ENCODE measurements around the gene TECRL.

Gene TECRL

GRCh38 chr4:64359489-64359888 lies 49.8 kb downstream of the TECRL start:
- Histone ChIP-seq H2AFZ (ENCODE audit: low read length) (no peak overlapping the region), H3K79me2 (ENCODE audit: insufficient read depth, low read length) (no peaks in the 10 kb centered on the region), H3K9ac (ENCODE audit: low read length) (no peak overlapping the region), H3K4me3 (ENCODE audit: low read depth, low read length, poor library complexity, severe bottlenecking) (no peak overlapping the region), H3K27me3 (ENCODE audit: insufficient read depth, low read length) (no peaks in the 10 kb centered on the region), H3K36me3 (ENCODE audit: insufficient read depth, low read length) (no peaks in the 10 kb centered on the region), H3K27ac (ENCODE audit: low read depth, low read length, poor library complexity, severe bottlenecking) (no peak overlapping the region), H3K9me3 (ENCODE audit: low read length) (no peaks in the 10 kb centered on the region), H3K4me2 (ENCODE audit: low read length) (no peak overlapping the region), H4K20me1 (ENCODE audit: insufficient read depth, low read length) (no peaks in the 10 kb centered on the region), H3K4me1 (ENCODE audit: insufficient read depth, low read length, severe bottlenecking) (no peaks in the 10 kb centered on the region), H3K9me2 (ENCODE audit: low read depth, low read length) (no peaks in the 10 kb centered on the region), H3F3A (ENCODE audit: insufficient read depth, low read length) (no peaks in the 10 kb centered on the region)
- TF ChIP-seq EZH2 (IDR thresholded peaks at IDR 0.05; ENCODE audit: borderline replicate concordance, low read length) (no peak), CTCF (IDR thresholded peaks at IDR 0.05; ENCODE audit: low read length) (no peak)

GRCh38 chr4:64353904-64354303 lies 55.3 kb downstream of the TECRL start:
- Histone ChIP-seq H3K9me2 (ENCODE audit: low read depth, low read length) (no peaks in the 10 kb centered on the region), H3K27me3 (ENCODE audit: insufficient read depth, low read length) (no peaks in the 10 kb centered on the region), H3K9ac (ENCODE audit: low read length) (no peak overlapping the region), H3K4me3 (ENCODE audit: low read depth, low read length, poor library complexity, severe bottlenecking) (no peak overlapping the region), H3K79me2 (ENCODE audit: insufficient read depth, low read length) (no peaks in the 10 kb centered on the region), H3K4me2 (ENCODE audit: low read length) (no peak overlapping the region), H3K27ac (ENCODE audit: low read depth, low read length, poor library complexity, severe bottlenecking) (no peak overlapping the region), H3K4me1 (ENCODE audit: insufficient read depth, low read length, severe bottlenecking) (no peaks in the 10 kb centered on the region), H3F3A (ENCODE audit: insufficient read depth, low read length) (no peaks in the 10 kb centered on the region), H4K20me1 (ENCODE audit: insufficient read depth, low read length) (no peaks in the 10 kb centered on the region), H3K36me3 (ENCODE audit: insufficient read depth, low read length) (no peaks in the 10 kb centered on the region), H3K9me3 (ENCODE audit: low read length) (no peaks in the 10 kb centered on the region), H2AFZ (ENCODE audit: low read length) (no peak overlapping the region)
- TF ChIP-seq CTCF (IDR thresholded peaks at IDR 0.05; ENCODE audit: low read length) (no peak), EZH2 (IDR thresholded peaks at IDR 0.05; ENCODE audit: borderline replicate concordance, low read length) (no peak)

GRCh38 chr4:64341711-64342110 lies 67.5 kb downstream of the TECRL start:
- Histone ChIP-seq H3K36me3 (ENCODE audit: insufficient read depth, low read length) (no peaks in the 10 kb centered on the region), H2AFZ (ENCODE audit: low read length) (no peak overlapping the region), H3K9ac (ENCODE audit: low read length) (no peak overlapping the region), H3K27me3 (ENCODE audit: insufficient read depth, low read length) (no peaks in the 10 kb centered on the region), H3K79me2 (ENCODE audit: insufficient read depth, low read length) (no peaks in the 10 kb centered on the region), H4K20me1 (ENCODE audit: insufficient read depth, low read length) (no peaks in the 10 kb centered on the region), H3K9me3 (ENCODE audit: low read length) (no peaks in the 10 kb centered on the region), H3K4me2 (ENCODE audit: low read length) (no peak overlapping the region), H3F3A (ENCODE audit: insufficient read depth, low read length) (no peaks in the 10 kb centered on the region), H3K4me3 (ENCODE audit: low read depth, low read length, poor library complexity, severe bottlenecking) (no peak overlapping the region), H3K4me1 (ENCODE audit: insufficient read depth, low read length, severe bottlenecking) (no peaks in the 10 kb centered on the region), H3K27ac (ENCODE audit: low read depth, low read length, poor library complexity, severe bottlenecking) (no peak overlapping the region), H3K9me2 (ENCODE audit: low read depth, low read length) (no peaks in the 10 kb centered on the region)
- no peak for TF ChIP-seq EZH2 (IDR thresholded peaks at IDR 0.05; ENCODE audit: borderline replicate concordance, low read length)
- no peak for TF ChIP-seq CTCF (IDR thresholded peaks at IDR 0.05; ENCODE audit: low read length)
